Mammary epithelial cell (primary cell): ENCODE measurements around the gene HEATR5A.

Experiments
- CTCF ChIP-seq, 2 donors: IDR thresholded peaks in 1 of 2; conservative IDR thresholded peaks in 1 of 2; 2 replicates each; pipeline ENCODE4 v1.5.1; 2011 to 2012; ENCODE audit warnings: inconsistent platforms in 2 of 2, low read length in 2 of 2, mild to moderate bottlenecking in 2 of 2, control low read depth in 1 of 2, low read depth in 1 of 2; ENCODE audit not compliant: insufficient read depth in 1 of 2; ENCODE audit errors: extremely low read depth in 1 of 2
- EZH2 ChIP-seq: IDR thresholded peaks from 2 replicates; pipeline ENCODE4 v1.6.1; 2012; ENCODE audit warnings: low read length, inconsistent platforms, borderline replicate concordance

- TF ChIP-seq CTCF (conservative IDR thresholded peaks at IDR 0.05 in 1 of 2, IDR thresholded peaks at IDR 0.05 in 1 of 2; ENCODE audit: extremely low read depth in 1 of 2, insufficient read depth in 1 of 2, low read depth in 1 of 2, low read length in 2 of 2) (no peak), EZH2 (no peak)
Measured at GRCh38 chr14:31457665-31458659, 37.6 kb upstream of the HEATR5A start.
